Kidney epithelial cell (primary cell): ENCODE results near the gene SPACA4. TPM values are rescaled to one million over a fixed set of nuclear protein-coding genes. Genes with fewer than 3 reads are reported as not detected.

Experiments
- DNase-seq: peaks from one replicate; pipeline ENCODE4 v3.0.0-alpha.2; 2010; ENCODE audit warnings: low read depth
- H3K27me3 ChIP-seq: 2 replicates; pipeline ENCODE4 v1.6.0; 2011; ENCODE audit warnings: low read length; ENCODE audit not compliant: control insufficient read depth, insufficient read depth
- H3K36me3 ChIP-seq: 2 replicates; pipeline ENCODE4 v1.5.1; 2011; ENCODE audit warnings: low read length; ENCODE audit not compliant: control insufficient read depth, insufficient read depth
- H3K4me3 ChIP-seq: 2 replicates; pipeline ENCODE4 v1.5.1; 2011; ENCODE audit warnings: low read depth, mild to moderate bottlenecking, control low read depth, low read length
- total RNA-seq: library from RNA; depleted of rRNA; stranded (reverse); fragments of >200 nt; gene quantifications from 2 replicates; pipeline ENCODE4 v1.2.3, GENCODE V29; 2015
- TF ChIP-seq, protein P1 (sequence below): IDR thresholded peaks from 2 replicates; pipeline ENCODE4 v1.5.1; 2011; ENCODE audit warnings: mild to moderate bottlenecking, moderate library complexity, low read length, control low read depth, inconsistent platforms; ENCODE audit not compliant: insufficient read depth, poor library complexity, severe bottlenecking

Gene SPACA4
- total RNA-seq, 1 donor from 2014 or later: not detected

DNA sequence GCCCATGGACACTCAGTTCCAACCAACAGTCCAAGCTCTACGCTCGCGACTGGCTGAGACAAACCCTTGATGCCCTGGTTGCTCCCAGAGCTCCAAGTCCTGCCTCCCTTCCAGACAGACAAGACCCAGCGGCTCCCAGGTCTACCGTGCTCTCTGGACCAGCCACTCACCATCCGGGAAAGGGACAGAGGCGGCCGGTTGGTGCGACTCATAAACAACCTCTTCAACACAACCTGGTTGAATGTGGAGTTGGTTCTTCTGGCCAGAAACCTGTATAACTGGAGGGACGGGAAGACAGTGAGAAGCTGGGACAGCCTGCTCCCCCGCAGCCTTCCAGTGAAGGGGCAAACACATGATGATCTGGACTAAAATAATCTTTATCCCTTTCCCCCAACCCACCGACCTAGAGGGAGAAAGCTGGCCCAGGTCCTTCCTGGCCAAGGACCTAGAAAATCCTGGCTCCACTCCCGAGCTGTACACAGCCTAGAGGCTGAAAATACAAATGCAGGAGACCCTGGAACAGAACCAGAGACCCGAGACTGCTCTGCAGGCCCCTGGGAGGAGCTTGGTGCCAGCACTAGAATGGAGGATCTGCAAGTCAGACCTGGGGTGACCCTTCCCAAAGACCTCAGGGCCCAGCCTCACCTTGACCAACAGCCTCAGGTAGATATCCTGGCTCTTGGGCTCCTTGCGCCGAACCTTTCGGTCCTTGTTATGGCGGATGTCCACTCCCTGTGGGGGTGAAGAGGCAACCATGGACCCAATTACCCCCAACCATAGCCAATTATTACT, 10.8 kb downstream of the SPACA4 start:
- TF ChIP-seq, protein P1, sequence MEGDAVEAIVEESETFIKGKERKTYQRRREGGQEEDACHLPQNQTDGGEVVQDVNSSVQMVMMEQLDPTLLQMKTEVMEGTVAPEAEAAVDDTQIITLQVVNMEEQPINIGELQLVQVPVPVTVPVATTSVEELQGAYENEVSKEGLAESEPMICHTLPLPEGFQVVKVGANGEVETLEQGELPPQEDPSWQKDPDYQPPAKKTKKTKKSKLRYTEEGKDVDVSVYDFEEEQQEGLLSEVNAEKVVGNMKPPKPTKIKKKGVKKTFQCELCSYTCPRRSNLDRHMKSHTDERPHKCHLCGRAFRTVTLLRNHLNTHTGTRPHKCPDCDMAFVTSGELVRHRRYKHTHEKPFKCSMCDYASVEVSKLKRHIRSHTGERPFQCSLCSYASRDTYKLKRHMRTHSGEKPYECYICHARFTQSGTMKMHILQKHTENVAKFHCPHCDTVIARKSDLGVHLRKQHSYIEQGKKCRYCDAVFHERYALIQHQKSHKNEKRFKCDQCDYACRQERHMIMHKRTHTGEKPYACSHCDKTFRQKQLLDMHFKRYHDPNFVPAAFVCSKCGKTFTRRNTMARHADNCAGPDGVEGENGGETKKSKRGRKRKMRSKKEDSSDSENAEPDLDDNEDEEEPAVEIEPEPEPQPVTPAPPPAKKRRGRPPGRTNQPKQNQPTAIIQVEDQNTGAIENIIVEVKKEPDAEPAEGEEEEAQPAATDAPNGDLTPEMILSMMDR: no peak
- Histone ChIP-seq H3K4me3 (peak overlapping the region; percentile 90), H3K27me3 (no peaks in the 10 kb centered on the region), H3K36me3 (peaks cover 5% of the 10 kb centered on the region)
- no peak for DNase-seq

DNA sequence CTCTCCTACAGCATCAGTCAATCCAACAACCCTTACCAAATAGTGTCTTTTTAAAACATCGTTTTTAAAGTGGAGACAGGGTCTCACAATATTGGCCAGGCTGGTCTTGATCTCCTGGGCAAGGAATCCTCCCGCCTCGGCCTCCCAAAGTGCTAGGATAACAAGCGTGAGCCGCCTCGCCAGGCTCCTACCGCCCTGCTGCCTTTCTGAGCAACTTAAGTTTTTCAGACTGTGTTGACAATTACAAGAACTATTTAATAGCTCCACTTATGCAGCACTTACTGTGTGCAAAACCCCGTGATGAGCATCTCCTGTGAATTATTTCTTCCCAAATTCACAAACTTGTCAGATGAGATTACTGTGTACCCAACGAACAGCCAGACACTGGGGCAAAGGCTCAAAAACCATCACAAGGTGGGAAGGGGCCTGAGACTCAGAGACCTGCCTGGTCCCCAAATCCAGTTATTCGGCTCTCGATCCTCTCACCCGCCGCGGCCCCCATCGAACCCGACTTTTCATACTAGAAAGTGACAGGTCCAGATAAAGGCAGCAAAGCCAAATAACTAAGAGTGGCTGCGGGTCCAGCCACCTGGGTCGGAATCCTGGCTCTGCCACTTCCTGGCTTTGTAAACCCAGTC, 11.9 kb downstream of the SPACA4 start:
- Histone ChIP-seq H3K4me3 (peak overlapping the region; percentile 90), H3K27me3 (no peaks in the 10 kb centered on the region), H3K36me3 (peaks cover 5% of the 10 kb centered on the region)
- TF ChIP-seq, protein P1: no peak
- no peak for DNase-seq

DNA sequence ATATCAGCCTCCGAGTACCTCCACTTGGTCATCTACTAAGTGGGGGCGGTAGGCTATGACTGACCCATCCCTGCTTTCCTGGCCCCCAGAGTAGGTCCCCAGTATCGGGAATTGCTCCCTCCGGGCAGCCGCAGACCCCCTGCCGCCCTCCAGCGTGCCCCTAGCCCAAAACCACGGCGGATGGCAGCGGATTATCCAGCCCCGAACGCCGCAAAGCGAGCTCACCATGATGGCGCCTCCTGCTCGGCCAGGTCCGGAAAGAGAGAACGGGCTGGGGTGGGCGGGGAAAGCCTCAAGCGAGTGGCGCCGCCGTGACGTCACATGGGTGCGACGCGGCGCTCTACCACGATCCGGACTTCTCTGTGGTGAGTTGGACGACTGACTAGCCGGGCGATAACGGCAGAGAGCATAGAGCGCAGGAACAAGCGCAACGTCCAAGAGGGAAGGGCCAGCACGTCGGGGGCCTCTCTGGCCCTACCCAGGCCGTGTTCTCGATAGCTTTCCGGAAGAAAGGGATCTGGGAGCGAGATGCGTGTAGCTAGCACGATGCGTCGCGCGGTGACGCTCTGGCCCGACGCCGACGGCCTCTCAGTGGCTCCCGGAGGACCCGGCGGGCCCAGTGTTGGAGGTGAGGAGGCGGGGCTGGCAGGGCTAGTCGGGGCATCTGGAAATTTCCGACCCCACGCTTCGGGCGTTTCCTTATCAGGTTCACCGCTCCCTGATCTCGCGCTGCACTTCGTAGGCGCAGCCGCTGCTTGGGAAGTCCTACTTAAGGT, 12.6 kb downstream of the SPACA4 start, which contains the start of the genes RPL18 and SPHK2:
Gene RPL18, minus strand, starts transcription at position 263 of the 776 bp plus-strand sequence. Its CDS starts 35 bp downstream, at position 228.
Gene SPHK2, plus strand, starts transcription at position 591 of the 776 bp plus-strand sequence. CDS start 1,009 bp downstream, outside the sequence.
- H3K4me3 ChIP-seq: peak within 1 kb of the TSS; percentile 90
- H3K36me3 ChIP-seq: peaks cover 5% of the 10 kb centered on the region
- DNase-seq: peak; percentile 99
- TF ChIP-seq, protein P1: no peak
- no peaks in the 10 kb centered on the region for H3K27me3 ChIP-seq

DNA sequence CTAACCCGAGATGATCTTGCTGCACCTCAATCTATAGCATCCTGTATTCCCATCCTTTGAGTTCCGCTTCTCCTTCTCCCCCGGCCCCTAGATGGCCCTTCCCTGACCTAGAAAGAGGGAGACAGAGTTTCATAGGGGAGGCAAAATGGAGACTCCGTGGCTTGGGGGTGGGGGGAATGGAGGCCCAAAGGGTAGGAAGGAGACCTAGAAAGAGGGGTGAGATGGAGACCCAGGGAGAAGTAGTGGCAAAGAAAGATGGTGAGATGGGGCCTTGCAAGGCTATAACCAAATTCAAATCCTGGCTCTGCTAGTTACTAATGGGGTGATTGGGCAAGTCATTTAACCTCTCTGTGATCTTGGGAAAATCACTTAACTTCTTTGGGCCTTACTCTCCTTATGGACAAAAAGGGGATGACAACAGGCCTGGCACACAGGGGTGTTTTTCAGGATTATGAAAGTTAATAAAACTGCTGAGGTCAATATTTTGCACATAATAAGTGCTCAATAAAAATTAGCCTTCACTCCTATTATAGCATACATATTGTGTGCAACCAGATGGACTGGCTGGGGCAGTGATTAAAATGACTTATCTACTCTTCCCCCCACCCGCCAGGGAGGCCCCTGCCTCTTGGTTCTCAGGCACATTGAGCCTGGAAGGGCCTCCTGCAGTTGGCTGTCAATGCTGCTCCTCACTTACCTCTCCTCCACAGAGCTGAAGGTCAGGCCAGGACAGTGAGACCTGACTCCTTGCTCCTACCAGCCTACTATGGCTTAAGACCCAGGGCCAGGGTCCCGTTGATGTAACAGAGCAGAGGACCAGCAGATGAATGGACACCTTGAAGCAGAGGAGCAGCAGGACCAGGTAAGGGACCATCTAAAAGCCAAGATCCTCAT, 13.4 kb downstream of the SPACA4 start:
- Histone ChIP-seq H3K27me3 (no peaks in the 10 kb centered on the region), H3K36me3 (peaks cover 5% of the 10 kb centered on the region), H3K4me3 (peak overlapping the region; percentile 90)
- DNase-seq: no peak
- TF ChIP-seq, protein P1: no peak

DNA sequence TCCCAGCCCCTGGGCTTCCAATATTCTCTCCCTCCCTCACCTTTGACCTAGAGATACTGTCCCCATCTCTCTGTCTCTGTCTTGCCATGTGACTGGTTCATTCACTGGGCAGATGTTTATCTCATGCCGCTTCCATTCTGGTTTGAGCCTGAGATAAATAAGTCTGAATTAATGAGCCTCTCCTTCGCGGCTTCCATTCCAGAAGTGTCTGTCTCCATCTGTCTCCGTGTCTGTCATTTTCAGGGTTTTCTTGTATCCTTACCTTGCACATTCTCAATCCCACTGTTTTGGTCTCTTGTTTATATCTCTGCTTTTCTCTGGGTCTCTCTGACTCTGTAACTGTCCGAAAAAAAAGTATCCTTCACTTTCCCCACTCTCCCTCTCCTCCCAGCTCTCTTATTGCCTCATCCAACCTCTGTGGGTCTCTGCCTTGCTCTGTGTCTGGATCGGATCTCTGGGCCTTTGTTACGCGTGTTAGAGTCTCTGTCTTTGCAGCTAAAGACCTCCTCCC, 17.1 kb downstream of the SPACA4 start:
- Histone ChIP-seq H3K4me3 (peak overlapping the region; percentile 41), H3K36me3 (no peaks in the 10 kb centered on the region), H3K27me3 (no peaks in the 10 kb centered on the region)
- DNase-seq: no peak
- TF ChIP-seq, protein P1: no peak
